ENCODE results near the gene SNAPC3. TPM values are rescaled to one million over a fixed set of nuclear protein-coding genes. Genes with fewer than 3 reads are reported as not detected.
"Not testable (repeated sequence)": the region's sequence is repeated elsewhere in the genome, so short reads cannot be mapped to it uniquely, and the experiment has no call there.

SNAPC3 gene
- total RNA-seq, 1 experiment from 2014 or later, result 26.1 TPM

DNA sequence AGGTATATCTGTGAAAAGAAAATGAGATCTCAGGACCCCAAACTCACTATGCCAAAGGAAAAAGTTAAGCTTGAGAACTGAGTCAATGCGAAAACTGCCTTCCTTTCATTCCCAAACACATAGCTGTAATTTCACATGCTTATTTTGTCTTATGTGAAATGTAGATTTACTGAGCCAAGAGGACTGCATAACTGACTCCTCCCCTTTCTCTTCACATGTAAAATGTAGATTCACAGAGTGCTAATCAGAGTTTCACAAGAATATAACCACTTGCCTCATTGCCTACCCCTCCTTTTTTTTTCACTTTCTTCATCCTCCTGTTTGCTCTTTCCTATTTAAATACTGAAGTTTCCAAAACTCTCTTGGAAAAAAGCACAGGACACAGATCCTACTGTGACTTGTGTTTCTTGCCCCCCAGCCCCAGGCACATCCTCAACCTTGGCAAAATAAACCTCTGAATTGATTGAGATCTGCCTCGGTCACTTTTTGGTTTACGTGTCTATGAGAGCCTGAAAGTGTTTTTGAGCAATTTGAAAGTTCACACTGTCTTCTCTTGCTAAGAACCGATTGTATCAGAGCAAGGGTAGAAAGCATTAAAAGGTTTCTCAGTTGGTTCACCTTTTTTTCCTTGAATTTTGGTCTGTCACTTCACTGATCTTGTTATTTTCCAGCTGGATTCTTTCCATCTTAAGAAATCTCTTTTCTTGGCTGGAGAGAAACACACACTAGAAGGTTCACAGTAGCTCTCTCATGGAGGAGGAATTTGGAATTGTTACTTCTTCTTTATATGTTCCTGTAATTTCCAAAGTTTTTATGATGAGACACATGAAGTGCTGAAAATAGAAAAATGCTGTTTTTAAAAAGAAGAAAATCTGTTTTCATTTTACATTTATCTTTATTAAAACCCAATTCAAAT is 44.8 kb upstream of the SNAPC3 start (continued):
- TF ChIP-seq, protein P1, sequence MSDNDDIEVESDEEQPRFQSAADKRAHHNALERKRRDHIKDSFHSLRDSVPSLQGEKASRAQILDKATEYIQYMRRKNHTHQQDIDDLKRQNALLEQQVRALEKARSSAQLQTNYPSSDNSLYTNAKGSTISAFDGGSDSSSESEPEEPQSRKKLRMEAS (IDR thresholded peaks at IDR 0.05), result no peak
- TF ChIP-seq SP1 (IDR thresholded peaks at IDR 0.05; ENCODE audit: low read depth) (no peak), SIN3A (IDR thresholded peaks at IDR 0.05; ENCODE audit: low read depth) (no peak), POLR2A (IDR thresholded peaks at IDR 0.05; ENCODE audit: borderline replicate concordance, extremely low read depth, insufficient read depth, insufficient read length) (no peak), POLR2AphosphoS5 (IDR thresholded peaks at IDR 0.05; ENCODE audit: low read depth, low read length) (no peak), EZH2 (IDR thresholded peaks at IDR 0.05) (no peak)
- TF ChIP-seq, protein P2, sequence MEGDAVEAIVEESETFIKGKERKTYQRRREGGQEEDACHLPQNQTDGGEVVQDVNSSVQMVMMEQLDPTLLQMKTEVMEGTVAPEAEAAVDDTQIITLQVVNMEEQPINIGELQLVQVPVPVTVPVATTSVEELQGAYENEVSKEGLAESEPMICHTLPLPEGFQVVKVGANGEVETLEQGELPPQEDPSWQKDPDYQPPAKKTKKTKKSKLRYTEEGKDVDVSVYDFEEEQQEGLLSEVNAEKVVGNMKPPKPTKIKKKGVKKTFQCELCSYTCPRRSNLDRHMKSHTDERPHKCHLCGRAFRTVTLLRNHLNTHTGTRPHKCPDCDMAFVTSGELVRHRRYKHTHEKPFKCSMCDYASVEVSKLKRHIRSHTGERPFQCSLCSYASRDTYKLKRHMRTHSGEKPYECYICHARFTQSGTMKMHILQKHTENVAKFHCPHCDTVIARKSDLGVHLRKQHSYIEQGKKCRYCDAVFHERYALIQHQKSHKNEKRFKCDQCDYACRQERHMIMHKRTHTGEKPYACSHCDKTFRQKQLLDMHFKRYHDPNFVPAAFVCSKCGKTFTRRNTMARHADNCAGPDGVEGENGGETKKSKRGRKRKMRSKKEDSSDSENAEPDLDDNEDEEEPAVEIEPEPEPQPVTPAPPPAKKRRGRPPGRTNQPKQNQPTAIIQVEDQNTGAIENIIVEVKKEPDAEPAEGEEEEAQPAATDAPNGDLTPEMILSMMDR (IDR thresholded peaks at IDR 0.05 in 2 of 3, conservative IDR thresholded peaks at IDR 0.05 in 1 of 3; ENCODE audit: borderline replicate concordance in 1 of 3, insufficient read depth in 1 of 3, low read depth in 2 of 3, low read length in 2 of 3), result no peak

DNA sequence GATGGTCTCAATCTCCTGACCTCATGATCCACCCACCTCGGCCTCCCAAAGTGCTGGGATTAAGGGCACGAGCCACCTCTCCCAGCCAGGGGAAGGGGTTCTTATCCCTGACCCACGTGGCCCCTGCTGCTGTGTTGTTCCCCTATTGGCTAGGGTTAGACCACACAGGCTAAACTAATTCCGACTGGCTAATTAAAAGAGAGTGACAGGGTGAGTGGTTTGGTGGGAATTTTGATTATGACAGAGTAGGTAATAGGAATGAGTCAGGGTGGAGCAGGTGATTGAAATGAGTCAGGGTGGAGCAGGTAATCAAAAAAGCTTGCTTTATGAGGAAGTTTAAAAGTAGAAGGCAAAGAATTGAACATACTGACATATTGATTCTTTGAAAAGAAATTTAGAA is 43.4 kb upstream of the SNAPC3 start:
- H3K9me2 ChIP-seq (ENCODE audit: insufficient read depth); H4K20me1 ChIP-seq (ENCODE audit: insufficient read depth); POLR2A ChIA-PET; H3K9ac ChIP-seq (ENCODE audit: low read length); ATAC-seq; intact Hi-C loops (cut with micrococcal nuclease); RAD21 ChIA-PET (ENCODE audit: low non-redundant PET in 1 of 2, low total read pairs in 2 of 2, uncharacterized antibody in 2 of 2, unreplicated experiment in 2 of 2); H3K4me3 ChIP-seq (replicated peaks in 1 of 2; ENCODE audit: low read depth in 1 of 2, low read length in 2 of 2); H3K27me3 ChIP-seq (ENCODE audit: insufficient read depth, low read length); H3K79me2 ChIP-seq (ENCODE audit: insufficient read depth, low read length); H3K27ac ChIP-seq (ENCODE audit: low read depth, low read length); BruUV-seq (replicated peaks); DNase-seq (ENCODE audit: low read depth, low spot score); H2AFZ ChIP-seq (ENCODE audit: low read depth, low read length, poor library complexity, severe bottlenecking); H3K9me3 ChIP-seq (ENCODE audit: control insufficient read depth in 1 of 2, insufficient read depth in 1 of 2, low read depth in 1 of 2, low read length in 2 of 2); H3K4me2 ChIP-seq (ENCODE audit: low read length); CTCF ChIA-PET; H3K36me3 ChIP-seq (ENCODE audit: control insufficient read depth in 1 of 2, insufficient read depth in 2 of 2, low read length in 2 of 2); H3K4me1 ChIP-seq (ENCODE audit: control insufficient read depth in 1 of 2, insufficient read depth in 2 of 2, low read length in 2 of 2): not testable (repeated sequence)

DNA sequence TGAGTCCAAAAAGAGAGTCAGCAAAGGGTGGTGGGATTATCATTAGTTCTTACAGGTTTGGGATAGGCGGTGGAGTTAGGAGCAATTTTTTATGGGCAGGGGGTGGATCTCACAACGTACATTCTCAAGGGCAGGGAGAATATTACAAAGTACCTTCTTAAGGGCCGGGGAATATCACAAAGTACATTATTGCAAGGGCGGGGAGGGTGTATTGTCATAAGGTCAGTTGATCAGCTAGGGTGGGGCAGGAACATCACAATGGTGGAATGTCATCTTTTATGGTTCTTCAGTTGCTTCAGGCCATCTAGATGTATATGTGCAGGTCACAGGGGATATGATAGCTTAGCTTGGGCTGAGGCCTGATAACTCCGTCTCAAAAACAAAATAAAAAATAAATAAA is 42.8 kb upstream of the SNAPC3 start:
- H3K4me3 ChIP-seq (replicated peaks in 1 of 2; ENCODE audit: low read depth in 1 of 2, low read length in 2 of 2); POLR2A ChIA-PET; CTCF ChIA-PET; BruUV-seq (replicated peaks); H3K79me2 ChIP-seq (ENCODE audit: insufficient read depth, low read length); H3K36me3 ChIP-seq (ENCODE audit: control insufficient read depth in 1 of 2, insufficient read depth in 2 of 2, low read length in 2 of 2); H3K4me1 ChIP-seq (ENCODE audit: control insufficient read depth in 1 of 2, insufficient read depth in 2 of 2, low read length in 2 of 2); H3K9ac ChIP-seq (ENCODE audit: low read length); intact Hi-C loops (cut with micrococcal nuclease); DNase-seq (ENCODE audit: low read depth, low spot score); H3K27me3 ChIP-seq (ENCODE audit: insufficient read depth, low read length); H3K27ac ChIP-seq (ENCODE audit: low read depth, low read length); RAD21 ChIA-PET (ENCODE audit: low non-redundant PET in 1 of 2, low total read pairs in 2 of 2, uncharacterized antibody in 2 of 2, unreplicated experiment in 2 of 2); H3K9me3 ChIP-seq (ENCODE audit: control insufficient read depth in 1 of 2, insufficient read depth in 1 of 2, low read depth in 1 of 2, low read length in 2 of 2); H2AFZ ChIP-seq (ENCODE audit: low read depth, low read length, poor library complexity, severe bottlenecking); H3K9me2 ChIP-seq (ENCODE audit: insufficient read depth); ATAC-seq; H4K20me1 ChIP-seq (ENCODE audit: insufficient read depth); H3K4me2 ChIP-seq (ENCODE audit: low read length): not testable (repeated sequence)
